T-helper 1 cell treated with Interleukin-12 subunit alpha and Interleukin-12 subunit beta and Interleukin-4 antibody, amounts not matched to agents 30 ng/mL and 1 ng/mL, for 36 hours (primary cell): ENCODE data around the gene ANKRD52. TPM values are rescaled to one million over a fixed set of nuclear protein-coding genes. Genes with fewer than 3 reads are reported as not detected.

ENCODE experiments used
- intact Hi-C: fragments of 100-400 bp; cut with micrococcal nuclease; formaldehyde crosslinking; loops from one replicate; pipeline ENCODE4 v1.15.1; 2024
- total RNA-seq: library from RNA; stranded (reverse); gene quantifications from 2 replicates; pipeline ENCODE4 v1.2.3, GENCODE V29; 2022

Gene ANKRD52
- total RNA-seq, 1 donor from 2014 or later, result 74.9 TPM

DNA sequence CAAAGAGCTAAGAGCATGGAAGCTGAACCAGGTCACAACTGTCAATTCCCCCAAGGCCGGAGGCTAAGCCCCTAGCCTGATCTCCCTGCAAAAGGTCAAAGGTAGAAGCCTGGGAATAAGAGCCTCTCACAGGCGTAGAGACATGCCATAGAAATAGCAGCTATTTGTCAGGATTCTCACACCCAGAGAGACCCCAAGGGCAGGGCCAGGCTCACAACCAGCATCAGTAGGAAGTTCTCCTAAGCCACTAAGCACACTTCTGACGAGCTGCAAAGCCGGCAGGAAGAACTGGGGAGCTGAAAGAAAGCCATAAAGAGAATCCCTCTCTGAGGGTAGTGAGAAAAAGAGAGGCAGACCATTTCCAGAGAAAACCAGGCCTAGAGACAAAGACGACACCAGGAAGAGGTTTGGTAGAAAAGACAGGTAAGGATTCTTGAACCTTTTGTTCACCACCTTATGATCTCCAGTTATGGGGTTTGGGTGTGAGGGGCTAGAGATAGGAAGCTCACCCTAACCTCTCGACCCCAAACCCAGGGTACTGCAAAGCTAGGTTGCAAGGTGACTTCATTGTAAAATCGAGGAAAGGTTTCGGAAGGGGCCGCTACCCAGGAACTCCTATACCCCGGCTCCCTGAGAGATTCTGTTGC, 69.9 kb downstream of the ANKRD52 start:
- intact Hi-C loops, result loop anchor here (1.0 kb wide), 1 partner anchor 30 kb away; the partner anchor contains the start of gene MYL6

Other genes with a start within 250 kb of the ANKRD52 start
- gene IKZF4, start 237.3 kb downstream of the ANKRD52 start, total RNA-seq, result 33.2 and 37.8 TPM in 2 replicates
- gene RPS26, start 216.5 kb downstream of the ANKRD52 start, total RNA-seq, result 32.8 and 35.9 TPM in 2 replicates
- 1.3 and 2.5 TPM in 2 replicates for gene ERBB3, start 178.2 kb downstream of the ANKRD52 start, total RNA-seq
- 254 and 261 TPM in 2 replicates for gene PA2G4, start 153.8 kb downstream of the ANKRD52 start, total RNA-seq
- gene RPL41, start 141.8 kb downstream of the ANKRD52 start, total RNA-seq, result 3,184 and 3,191 TPM in 2 replicates
- 9.5 and 10.1 TPM in 2 replicates for gene ZC3H10, start 140.1 kb downstream of the ANKRD52 start, total RNA-seq
- gene ESYT1, start 130.1 kb downstream of the ANKRD52 start, total RNA-seq, result 261 and 266 TPM in 2 replicates
- 52.2 and 61.9 TPM in 2 replicates for gene MYL6B, start 105.8 kb downstream of the ANKRD52 start, total RNA-seq
- 1,662 and 1,663 TPM in 2 replicates for gene MYL6, start 100.0 kb downstream of the ANKRD52 start, total RNA-seq
- 140 and 147 TPM in 2 replicates for gene SMARCC2, start 68.9 kb downstream of the ANKRD52 start, total RNA-seq
- 37.8 and 40.7 TPM in 2 replicates for gene RNF41, start 36.5 kb downstream of the ANKRD52 start, total RNA-seq
- gene NABP2, start 34.0 kb downstream of the ANKRD52 start, total RNA-seq, result 62.1 and 66.5 TPM in 2 replicates
- gene SLC39A5, start 28.3 kb downstream of the ANKRD52 start, total RNA-seq, result 1.1 and 1.9 TPM in 2 replicates
- 17.9 and 19.9 TPM in 2 replicates for gene COQ10A, start 8.6 kb upstream of the ANKRD52 start, total RNA-seq
- gene CS, start 41.9 kb upstream of the ANKRD52 start, total RNA-seq, result 255 and 262 TPM in 2 replicates
- gene CNPY2, start 57.6 kb upstream of the ANKRD52 start, total RNA-seq, result 141 and 153 TPM in 2 replicates
- gene PAN2, start 75.6 kb upstream of the ANKRD52 start, total RNA-seq, result 32.7 and 44.2 TPM in 2 replicates
- 31.6 and 32.8 TPM in 2 replicates for gene IL23A, start 80.5 kb upstream of the ANKRD52 start, total RNA-seq
- 239 and 243 TPM in 2 replicates for gene STAT2, start 101.7 kb upstream of the ANKRD52 start, total RNA-seq
- not detected in 2 replicates for gene APOF, start 104.5 kb upstream of the ANKRD52 start, total RNA-seq
- 37.6 and 40.5 TPM in 2 replicates for gene TIMELESS, start 191.0 kb upstream of the ANKRD52 start, total RNA-seq
- gene MIP, start 196.3 kb upstream of the ANKRD52 start, total RNA-seq, result not detected in 2 replicates
- gene SPRYD4, start 210.2 kb upstream of the ANKRD52 start, total RNA-seq, result 4.6 and 4.8 TPM in 2 replicates
- gene GLS2, start 229.8 kb upstream of the ANKRD52 start, total RNA-seq, result 0.63 and 1.2 TPM in 2 replicates